ENCODE measurements around the gene STRIP2. TPM values are rescaled to one million over a fixed set of nuclear protein-coding genes. Genes with fewer than 3 reads are reported as not detected.

STRIP2 gene
- total RNA-seq, 1 donor from 2014 or later = 23.3 TPM

Other genes starting within 250 kb of the STRIP2 start
- gene SMO, start 245.8 kb upstream of the STRIP2 start, total RNA-seq = 5.0 TPM
- gene AHCYL2, start 209.4 kb upstream of the STRIP2 start, total RNA-seq = 4.3 TPM
- not detected for gene SMKR1, start 68.1 kb downstream of the STRIP2 start, total RNA-seq
- gene NRF1, start 177.3 kb downstream of the STRIP2 start, total RNA-seq = 8.7 TPM